HepG2 (cell line): ENCODE results near the gene PGS1. TPM values are rescaled to one million over a fixed set of nuclear protein-coding genes. Genes with fewer than 3 reads are reported as not detected.

ENCODE experiments used
- MAFK ChIP-seq, 2 experiments: IDR thresholded peaks in 1 of 2; conservative IDR thresholded peaks in 1 of 2; 2 replicates each; pipeline ENCODE4 v1.6.1; 2011; ENCODE audit warnings: improper control_type of control experiment in 2 of 2, low read length in 2 of 2
- NR2C2 ChIP-seq: sonication (generic); formaldehyde crosslinking; IDR thresholded peaks from 2 replicates; pipeline ENCODE4 v1.4.0; 2020; ENCODE audit warnings: missing genetic modification reagents, mild to moderate bottlenecking, moderate library complexity, borderline replicate concordance
- PHF8 ChIP-seq: sonication (generic); formaldehyde crosslinking; IDR thresholded peaks from 2 replicates; pipeline ENCODE4 v1.5.0; 2020; ENCODE audit warnings: missing genetic modification reagents
- SALL2 ChIP-seq: sonication (generic); formaldehyde crosslinking; IDR thresholded peaks from 2 replicates; pipeline ENCODE4 v1.8.1; 2023; ENCODE audit warnings: mild to moderate bottlenecking, missing genetic modification reagents, inconsistent platforms
- SIN3B ChIP-seq: fragments of 150-350 bp; IDR thresholded peaks from 2 replicates; pipeline ENCODE4 v1.6.1; 2014; ENCODE audit warnings: low read length
- TAF15 ChIP-seq: fragments of 200-400 bp; formaldehyde crosslinking; IDR thresholded peaks from one replicate; pipeline ENCODE4 v1.6.1; 2018; ENCODE audit warnings: mild to moderate bottlenecking, low read depth, low read length; ENCODE audit not compliant: poor library complexity, severe bottlenecking
- ZMYM2 ChIP-seq: sonication (generic); formaldehyde crosslinking; IDR thresholded peaks from 2 replicates; pipeline ENCODE4 v1.8.0; 2022; ENCODE audit warnings: mild to moderate bottlenecking, missing genetic modification reagents
- ZNF121 ChIP-seq: sonication (generic); formaldehyde crosslinking; IDR thresholded peaks from 2 replicates; pipeline ENCODE4 v1.5.0; 2020; ENCODE audit warnings: mild to moderate bottlenecking, missing genetic modification reagents
- ZNF24 ChIP-seq: fragments of 450-650 bp; IDR thresholded peaks from 2 replicates; pipeline ENCODE4 v1.6.1; 2017; ENCODE audit warnings: antibody characterized with exemption, mild to moderate bottlenecking
- ZNF343 ChIP-seq: sonication (generic); formaldehyde crosslinking; IDR thresholded peaks from 2 replicates; pipeline ENCODE4 v1.4.0; 2020; ENCODE audit warnings: mild to moderate bottlenecking, missing genetic modification reagents
- ZNF468 ChIP-seq: sonication (generic); formaldehyde crosslinking; IDR thresholded peaks from 2 replicates; pipeline ENCODE4 v1.8.0; 2022; ENCODE audit warnings: mild to moderate bottlenecking, moderate library complexity, missing genetic modification reagents
- ZNF589 ChIP-seq: sonication (generic); formaldehyde crosslinking; conservative IDR thresholded peaks from 2 replicates; pipeline ENCODE4 v1.8.0; 2022; ENCODE audit warnings: mild to moderate bottlenecking, moderate library complexity, missing genetic modification reagents
- ZNF678 ChIP-seq: sonication (generic); formaldehyde crosslinking; IDR thresholded peaks from 2 replicates; pipeline ENCODE4 v1.4.0; 2020; ENCODE audit warnings: mild to moderate bottlenecking, missing genetic modification reagents
- ZNF839 ChIP-seq: sonication (generic); formaldehyde crosslinking; IDR thresholded peaks from 2 replicates; pipeline ENCODE4 v1.4.0; 2020; ENCODE audit warnings: missing genetic modification reagents, mild to moderate bottlenecking, borderline replicate concordance
- polyA plus RNA-seq, 8 experiments: library from polyadenylated mRNA; depleted of rRNA in 3 of 8; stranded (reverse) in 7 of 8; unstranded in 1 of 8; fragments of >200 nt; fragmentation: Illumina TruSeq in 4 of 8; extraction: Trizol in 4 of 8; gene quantifications; 2 replicates each; pipeline versions ENCODE4 v1.2.1 to v1.2.3, GENCODE V29; 2011 to 2016; ENCODE audit warnings: low read depth in 4 of 8, missing spikeins in 1 of 8, mixed read lengths in 1 of 8; ENCODE audit not compliant: insufficient read depth in 1 of 8
- total RNA-seq, 5 experiments: library from RNA; depleted of rRNA; stranded (reverse); fragments of >200 nt; fragmentation: Illumina TruSeq; extraction: Trizol; gene quantifications; 2 replicates each; pipeline ENCODE4 v1.2.3, GENCODE V29; 2016; ENCODE audit warnings: low read depth in 1 of 5
- TF ChIP-seq, protein P1 (sequence below): sonication (generic); formaldehyde crosslinking; IDR thresholded peaks from 2 replicates; pipeline ENCODE4 v1.9.0; 2021; ENCODE audit warnings: mild to moderate bottlenecking, missing genetic modification reagents
- TF ChIP-seq, protein P2 (sequence below): sonication (generic); formaldehyde crosslinking; IDR thresholded peaks from 2 replicates; pipeline ENCODE4 v1.4.0; 2020; ENCODE audit warnings: mild to moderate bottlenecking, missing genetic modification reagents, borderline replicate concordance
- TF ChIP-seq, protein P3 (sequence below): sonication (generic); formaldehyde crosslinking; IDR thresholded peaks from 2 replicates; pipeline ENCODE4 v1.5.0; 2020; ENCODE audit warnings: missing genetic modification reagents

PGS1 gene
- total and polyA plus RNA-seq, 2 of the 13 experiments (the other 11 are each of a cell fraction or from before 2014, with no cell fraction given): 25.9 to 31.5 TPM

DNA sequence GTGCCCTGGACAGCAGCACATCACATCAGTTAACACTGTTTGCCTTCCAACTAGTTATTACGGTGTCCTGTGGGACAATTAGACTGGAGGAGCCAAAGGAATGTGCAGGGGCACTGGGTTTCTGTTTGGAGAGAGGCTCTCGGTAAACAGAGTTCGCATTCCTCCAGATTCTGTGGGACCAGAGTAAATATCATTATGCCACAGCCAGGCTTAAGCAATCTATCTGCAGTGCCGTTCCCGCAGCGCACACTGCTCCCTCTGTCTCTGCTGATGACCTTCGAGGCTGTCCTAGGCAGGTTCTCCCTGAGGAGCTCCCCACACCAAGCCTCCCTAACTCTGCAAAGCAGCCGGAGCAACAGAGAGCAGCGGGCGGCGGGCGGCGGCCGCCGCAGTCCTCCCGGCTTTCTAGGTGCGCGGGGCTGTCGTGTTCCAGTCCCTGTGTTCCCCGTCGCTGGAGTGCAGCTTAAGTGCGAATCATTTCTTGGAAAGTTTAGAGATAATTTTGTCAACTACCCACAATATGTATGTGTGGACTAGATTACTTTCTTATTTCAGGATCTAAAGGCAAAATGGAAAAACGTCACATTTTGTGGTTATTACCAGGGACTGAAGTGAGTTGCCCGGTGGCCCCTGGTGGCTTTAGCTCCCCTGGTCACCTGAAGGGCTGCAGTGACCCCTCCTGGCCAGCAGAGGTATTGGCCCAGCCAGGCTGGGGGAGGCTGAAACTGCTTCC is 43.3 kb downstream of the PGS1 start (continued):
- TF ChIP-seq, protein P1, sequence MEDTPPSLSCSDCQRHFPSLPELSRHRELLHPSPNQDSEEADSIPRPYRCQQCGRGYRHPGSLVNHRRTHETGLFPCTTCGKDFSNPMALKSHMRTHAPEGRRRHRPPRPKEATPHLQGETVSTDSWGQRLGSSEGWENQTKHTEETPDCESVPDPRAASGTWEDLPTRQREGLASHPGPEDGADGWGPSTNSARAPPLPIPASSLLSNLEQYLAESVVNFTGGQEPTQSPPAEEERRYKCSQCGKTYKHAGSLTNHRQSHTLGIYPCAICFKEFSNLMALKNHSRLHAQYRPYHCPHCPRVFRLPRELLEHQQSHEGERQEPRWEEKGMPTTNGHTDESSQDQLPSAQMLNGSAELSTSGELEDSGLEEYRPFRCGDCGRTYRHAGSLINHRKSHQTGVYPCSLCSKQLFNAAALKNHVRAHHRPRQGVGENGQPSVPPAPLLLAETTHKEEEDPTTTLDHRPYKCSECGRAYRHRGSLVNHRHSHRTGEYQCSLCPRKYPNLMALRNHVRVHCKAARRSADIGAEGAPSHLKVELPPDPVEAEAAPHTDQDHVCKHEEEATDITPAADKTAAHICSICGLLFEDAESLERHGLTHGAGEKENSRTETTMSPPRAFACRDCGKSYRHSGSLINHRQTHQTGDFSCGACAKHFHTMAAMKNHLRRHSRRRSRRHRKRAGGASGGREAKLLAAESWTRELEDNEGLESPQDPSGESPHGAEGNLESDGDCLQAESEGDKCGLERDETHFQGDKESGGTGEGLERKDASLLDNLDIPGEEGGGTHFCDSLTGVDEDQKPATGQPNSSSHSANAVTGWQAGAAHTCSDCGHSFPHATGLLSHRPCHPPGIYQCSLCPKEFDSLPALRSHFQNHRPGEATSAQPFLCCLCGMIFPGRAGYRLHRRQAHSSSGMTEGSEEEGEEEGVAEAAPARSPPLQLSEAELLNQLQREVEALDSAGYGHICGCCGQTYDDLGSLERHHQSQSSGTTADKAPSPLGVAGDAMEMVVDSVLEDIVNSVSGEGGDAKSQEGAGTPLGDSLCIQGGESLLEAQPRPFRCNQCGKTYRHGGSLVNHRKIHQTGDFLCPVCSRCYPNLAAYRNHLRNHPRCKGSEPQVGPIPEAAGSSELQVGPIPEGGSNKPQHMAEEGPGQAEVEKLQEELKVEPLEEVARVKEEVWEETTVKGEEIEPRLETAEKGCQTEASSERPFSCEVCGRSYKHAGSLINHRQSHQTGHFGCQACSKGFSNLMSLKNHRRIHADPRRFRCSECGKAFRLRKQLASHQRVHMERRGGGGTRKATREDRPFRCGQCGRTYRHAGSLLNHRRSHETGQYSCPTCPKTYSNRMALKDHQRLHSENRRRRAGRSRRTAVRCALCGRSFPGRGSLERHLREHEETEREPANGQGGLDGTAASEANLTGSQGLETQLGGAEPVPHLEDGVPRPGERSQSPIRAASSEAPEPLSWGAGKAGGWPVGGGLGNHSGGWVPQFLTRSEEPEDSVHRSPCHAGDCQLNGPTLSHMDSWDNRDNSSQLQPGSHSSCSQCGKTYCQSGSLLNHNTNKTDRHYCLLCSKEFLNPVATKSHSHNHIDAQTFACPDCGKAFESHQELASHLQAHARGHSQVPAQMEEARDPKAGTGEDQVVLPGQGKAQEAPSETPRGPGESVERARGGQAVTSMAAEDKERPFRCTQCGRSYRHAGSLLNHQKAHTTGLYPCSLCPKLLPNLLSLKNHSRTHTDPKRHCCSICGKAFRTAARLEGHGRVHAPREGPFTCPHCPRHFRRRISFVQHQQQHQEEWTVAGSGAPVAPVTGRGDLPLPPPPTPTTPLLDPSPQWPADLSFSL: peak; percentile 72; the same call in 1 of the 2 replicates
- TF ChIP-seq NR2C2 (CRISPR knock-in tag) (peak; percentile 81), SALL2 (CRISPR knock-in tag) (peak; percentile 85), TAF15 (no peak), ZMYM2 (peak; percentile 72; the same call in 1 of the 2 replicates), PHF8 (peak; percentile 48; the same call in 1 of the 2 replicates), ZNF839 (no peak; the same call in 1 of the 2 replicates), ZNF468 (no peak), MAFK (conservative IDR thresholded peaks at IDR 0.05 in 1 of 2, IDR thresholded peaks at IDR 0.05 in 1 of 2; ENCODE audit: low read length in 2 of 2) (no peak), SIN3B (no peak), ZNF678 (CRISPR knock-in tag) (no peak), ZNF343 (CRISPR knock-in tag) (peak; percentile 77), ZNF121 (CRISPR knock-in tag) (peak; percentile 92), ZNF24 (no peak), ZNF589 (CRISPR knock-in tag) (peak; percentile 51)
- TF ChIP-seq, protein P2, sequence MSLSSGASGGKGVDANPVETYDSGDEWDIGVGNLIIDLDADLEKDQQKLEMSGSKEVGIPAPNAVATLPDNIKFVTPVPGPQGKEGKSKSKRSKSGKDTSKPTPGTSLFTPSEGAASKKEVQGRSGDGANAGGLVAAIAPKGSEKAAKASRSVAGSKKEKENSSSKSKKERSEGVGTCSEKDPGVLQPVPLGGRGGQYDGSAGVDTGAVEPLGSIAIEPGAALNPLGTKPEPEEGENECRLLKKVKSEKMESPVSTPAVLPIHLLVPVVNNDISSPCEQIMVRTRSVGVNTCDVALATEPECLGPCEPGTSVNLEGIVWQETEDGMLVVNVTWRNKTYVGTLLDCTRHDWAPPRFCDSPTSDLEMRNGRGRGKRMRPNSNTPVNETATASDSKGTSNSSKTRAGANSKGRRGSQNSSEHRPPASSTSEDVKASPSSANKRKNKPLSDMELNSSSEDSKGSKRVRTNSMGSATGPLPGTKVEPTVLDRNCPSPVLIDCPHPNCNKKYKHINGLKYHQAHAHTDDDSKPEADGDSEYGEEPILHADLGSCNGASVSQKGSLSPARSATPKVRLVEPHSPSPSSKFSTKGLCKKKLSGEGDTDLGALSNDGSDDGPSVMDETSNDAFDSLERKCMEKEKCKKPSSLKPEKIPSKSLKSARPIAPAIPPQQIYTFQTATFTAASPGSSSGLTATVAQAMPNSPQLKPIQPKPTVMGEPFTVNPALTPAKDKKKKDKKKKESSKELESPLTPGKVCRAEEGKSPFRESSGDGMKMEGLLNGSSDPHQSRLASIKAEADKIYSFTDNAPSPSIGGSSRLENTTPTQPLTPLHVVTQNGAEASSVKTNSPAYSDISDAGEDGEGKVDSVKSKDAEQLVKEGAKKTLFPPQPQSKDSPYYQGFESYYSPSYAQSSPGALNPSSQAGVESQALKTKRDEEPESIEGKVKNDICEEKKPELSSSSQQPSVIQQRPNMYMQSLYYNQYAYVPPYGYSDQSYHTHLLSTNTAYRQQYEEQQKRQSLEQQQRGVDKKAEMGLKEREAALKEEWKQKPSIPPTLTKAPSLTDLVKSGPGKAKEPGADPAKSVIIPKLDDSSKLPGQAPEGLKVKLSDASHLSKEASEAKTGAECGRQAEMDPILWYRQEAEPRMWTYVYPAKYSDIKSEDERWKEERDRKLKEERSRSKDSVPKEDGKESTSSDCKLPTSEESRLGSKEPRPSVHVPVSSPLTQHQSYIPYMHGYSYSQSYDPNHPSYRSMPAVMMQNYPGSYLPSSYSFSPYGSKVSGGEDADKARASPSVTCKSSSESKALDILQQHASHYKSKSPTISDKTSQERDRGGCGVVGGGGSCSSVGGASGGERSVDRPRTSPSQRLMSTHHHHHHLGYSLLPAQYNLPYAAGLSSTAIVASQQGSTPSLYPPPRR (CRISPR knock-in tag): peak; percentile 100
- TF ChIP-seq, protein P3, sequence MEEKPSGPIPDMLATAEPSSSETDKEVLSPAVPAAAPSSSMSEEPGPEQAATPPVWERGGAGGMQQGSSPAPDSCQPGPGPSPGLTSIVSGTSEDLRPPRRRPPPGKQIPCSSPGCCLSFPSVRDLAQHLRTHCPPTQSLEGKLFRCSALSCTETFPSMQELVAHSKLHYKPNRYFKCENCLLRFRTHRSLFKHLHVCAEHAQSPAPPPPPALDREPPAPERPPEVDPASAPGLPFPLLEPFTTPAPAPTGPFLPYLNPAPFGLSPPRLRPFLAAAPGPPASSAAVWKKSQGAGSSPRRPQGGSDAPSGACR: no peak
